ENCODE results near the gene APLP1.

DNA sequence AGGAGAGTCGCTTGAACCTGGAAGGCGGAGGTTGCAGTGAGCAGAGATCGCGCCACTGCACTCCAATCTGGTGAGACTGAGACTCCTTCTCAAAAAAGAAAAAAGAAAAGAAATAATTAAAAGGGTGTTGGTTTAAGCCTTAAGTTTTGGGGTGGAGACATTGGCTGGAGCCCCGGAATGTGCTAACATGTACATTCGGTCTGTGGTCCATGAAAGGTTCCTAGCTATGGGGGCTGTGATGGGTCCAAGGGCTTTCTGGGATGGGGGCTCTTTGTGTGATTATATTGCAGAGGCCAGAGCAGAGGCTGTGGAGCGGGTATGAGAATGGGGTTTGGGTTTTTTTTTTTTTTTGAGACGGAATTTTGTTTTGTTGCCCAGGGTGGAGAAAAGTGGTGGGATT, 17.5 kb downstream of the APLP1 start:
- TF ChIP-seq POLR2AphosphoS5 (IDR thresholded peaks at IDR 0.05; ENCODE audit: low read depth, low read length) (no peak), POLR2A (IDR thresholded peaks at IDR 0.05; ENCODE audit: low read depth, low read length) (no peak)
